H1 (cell line): ENCODE measurements around the gene MORF4L1. TPM values are rescaled to one million over a fixed set of nuclear protein-coding genes. Genes with fewer than 3 reads are reported as not detected.

ENCODE experiments used
- CTCF ChIA-PET: fragments of 300-600 bp; sonication (Branson Sonifier 250); formaldehyde crosslinking; loops from one replicate; lab custom pipeline; 2021; ENCODE audit not compliant: partially characterized antibody; lab: Charles Lee
- POLR2A ChIA-PET: fragments of 300-600 bp; sonication (Branson Sonifier 250); formaldehyde crosslinking; loops from one replicate; lab custom pipeline; 2021; ENCODE audit warnings: inconsistent platforms; ENCODE audit not compliant: partially characterized antibody; lab: Charles Lee
- DNase-seq, 2 experiments: peaks; one replicate each; pipeline versions ENCODE4 v3.0.0 to v3.0.0-alpha.2; 2010 to 2022; ENCODE audit warnings: low spot score in 2 of 2, low read depth in 1 of 2, mixed read lengths in 1 of 2
- FAIRE-seq: peaks from 2 replicates; lab custom pipeline; 2011; peaks lifted over from hg19 to GRCh38; lab: Jason Lieb, UNC
- H2AFZ ChIP-seq: 2 replicates; pipeline ENCODE4 v1.8.1; 2012; ENCODE audit warnings: low read length, inconsistent platforms
- H2AK5ac ChIP-seq: 2 replicates; pipeline ENCODE4 v1.6.1; 2013; ENCODE audit warnings: low read depth, low read length
- H2BK120ac ChIP-seq: replicated peaks from 2 replicates; pipeline ENCODE3; 2013; ENCODE audit warnings: low read depth, low read length, inconsistent platforms
- H2BK12ac ChIP-seq: 2 replicates; pipeline ENCODE4 v1.6.1; 2013; ENCODE audit warnings: low read depth, low read length
- H2BK15ac ChIP-seq: 2 replicates; pipeline ENCODE4 v1.6.1; 2013; ENCODE audit warnings: low read length
- H2BK20ac ChIP-seq: 2 replicates; pipeline ENCODE4 v1.6.1; 2013; ENCODE audit warnings: low read length
- H2BK5ac ChIP-seq: 2 replicates; pipeline ENCODE4 v1.6.1; 2013; ENCODE audit warnings: low read depth, low read length
- H3K14ac ChIP-seq: 2 replicates; pipeline ENCODE4 v1.6.1; 2013; ENCODE audit warnings: inconsistent platforms; ENCODE audit not compliant: insufficient read length
- H3K18ac ChIP-seq: 2 replicates; pipeline ENCODE4 v1.6.1; 2013; ENCODE audit warnings: low read length; ENCODE audit errors: extremely low read depth
- H3K23ac ChIP-seq: 2 replicates; pipeline ENCODE4 v1.6.1; 2013; ENCODE audit warnings: inconsistent platforms; ENCODE audit not compliant: insufficient read length
- H3K23me2 ChIP-seq: 2 replicates; pipeline ENCODE4 v1.6.1; 2013; ENCODE audit warnings: low read depth, low read length
- H3K27ac ChIP-seq: 2 replicates; pipeline ENCODE4 v1.6.1; 2011; ENCODE audit warnings: low read depth, low read length, inconsistent platforms
- H3K27me3 ChIP-seq, 4 experiments: replicated peaks in 1 of 4; 1 replicate in 1 of 4; 2 replicates in 3 of 4; pipeline versions ENCODE4 v1.6.1 to v1.8.1; 2011 to 2013; ENCODE audit warnings: low read length in 3 of 4, mild to moderate bottlenecking in 3 of 4, inconsistent platforms in 2 of 4, mixed read lengths in 2 of 4, moderate library complexity in 1 of 4; ENCODE audit not compliant: control insufficient read depth in 3 of 4, insufficient read depth in 3 of 4; ENCODE audit errors: extremely low read depth in 1 of 4
- H3K36me3 ChIP-seq, 4 experiments: 2 replicates each; pipeline versions ENCODE4 v1.6.1 to v1.8.1; 2011 to 2013; ENCODE audit warnings: mild to moderate bottlenecking in 4 of 4, low read length in 3 of 4, moderate library complexity in 2 of 4, control low read depth in 1 of 4, inconsistent platforms in 1 of 4; ENCODE audit not compliant: insufficient read depth in 4 of 4, control insufficient read depth in 2 of 4
- H3K4ac ChIP-seq: replicated peaks from 2 replicates; pipeline ENCODE3; 2013; ENCODE audit warnings: low read length, low read depth, mixed read lengths, inconsistent platforms; ENCODE audit not compliant: insufficient read length
- H3K4me1 ChIP-seq, 4 experiments: replicated peaks in 1 of 4; 1 replicate in 1 of 4; 2 replicates in 3 of 4; pipeline versions ENCODE4 v1.6.1 to v1.8.1; 2011 to 2013; ENCODE audit warnings: low read length in 3 of 4, inconsistent platforms in 2 of 4, mixed read lengths in 1 of 4; ENCODE audit not compliant: insufficient read depth in 4 of 4, control insufficient read depth in 3 of 4
- H3K4me2 ChIP-seq, 2 experiments: 2 replicates each; pipeline versions ENCODE4 v1.6.1 to v1.8.1; 2011 to 2013; ENCODE audit warnings: low read depth in 2 of 2, low read length in 2 of 2, control low read depth in 1 of 2, inconsistent platforms in 1 of 2, mild to moderate bottlenecking in 1 of 2; ENCODE audit not compliant: insufficient read depth in 1 of 2
- H3K4me3 ChIP-seq, 4 experiments: fragments of 200-600, 300-600 bp in 1 of 4; sonication (generic), shearing (Covaris generic), sonication (Bioruptor Twin) in 1 of 4; 2 replicates each; pipeline versions ENCODE4 v1.5.1 to v1.8.1; 2011 to 2016; ENCODE audit warnings: low read length in 4 of 4, low read depth in 3 of 4, control low read depth in 2 of 4, inconsistent platforms in 2 of 4, mild to moderate bottlenecking in 2 of 4, mixed read lengths in 1 of 4, moderate library complexity in 1 of 4; ENCODE audit not compliant: insufficient read depth in 2 of 4; ENCODE audit errors: extremely low read depth in 1 of 4
- H3K56ac ChIP-seq: replicated peaks from 2 replicates; pipeline ENCODE3; 2013; ENCODE audit warnings: low read depth, mild to moderate bottlenecking, mixed read lengths, low read length, inconsistent platforms; ENCODE audit not compliant: insufficient read length
- H3K79me1 ChIP-seq: 2 replicates; pipeline ENCODE4 v1.6.1; 2013; ENCODE audit warnings: low read depth, low read length, control low read depth
- H3K79me2 ChIP-seq, 2 experiments: 2 replicates each; pipeline versions ENCODE4 v1.6.1 to v1.8.1; 2012 to 2013; ENCODE audit warnings: low read length in 2 of 2, mild to moderate bottlenecking in 2 of 2, inconsistent platforms in 1 of 2; ENCODE audit not compliant: insufficient read depth in 2 of 2, control insufficient read depth in 1 of 2
- H3K9ac ChIP-seq, 4 experiments: replicated peaks in 1 of 4; 1 replicate in 1 of 4; 2 replicates in 3 of 4; pipeline versions ENCODE4 v1.6.1 to v1.8.1; 2011 to 2013; ENCODE audit warnings: low read depth in 3 of 4, low read length in 3 of 4, control low read depth in 2 of 4, mild to moderate bottlenecking in 2 of 4, moderate library complexity in 2 of 4, inconsistent platforms in 1 of 4; ENCODE audit errors: extremely low read depth in 1 of 4
- H3K9me3 ChIP-seq, 2 experiments: 2 replicates each; pipeline versions ENCODE4 v1.6.1 to v1.8.1; 2012 to 2013; ENCODE audit warnings: mild to moderate bottlenecking in 2 of 2, moderate library complexity in 2 of 2, control low read depth in 1 of 2, inconsistent platforms in 1 of 2, low read depth in 1 of 2, low read length in 1 of 2, mixed read lengths in 1 of 2; ENCODE audit not compliant: insufficient read depth in 2 of 2
- H4K20me1 ChIP-seq, 2 experiments: replicated peaks in 1 of 2; 2 replicates each; pipeline versions ENCODE3 to v1.8.1; 2011 to 2013; ENCODE audit warnings: inconsistent platforms in 2 of 2, low read length in 2 of 2, mild to moderate bottlenecking in 1 of 2; ENCODE audit not compliant: insufficient read depth in 2 of 2, control insufficient read depth in 1 of 2
- H4K5ac ChIP-seq: 2 replicates; pipeline ENCODE4 v1.6.1; 2013; ENCODE audit warnings: low read length, low read depth, mixed read lengths, inconsistent platforms; ENCODE audit not compliant: insufficient read length
- H4K8ac ChIP-seq: 2 replicates; pipeline ENCODE4 v1.8.0; 2013; ENCODE audit warnings: mild to moderate bottlenecking, moderate library complexity, low read length, inconsistent platforms; ENCODE audit not compliant: insufficient read depth; ENCODE audit errors: extremely low read depth
- H4K91ac ChIP-seq: replicated peaks from 2 replicates; pipeline ENCODE3; 2013; ENCODE audit warnings: low read length, mixed read lengths, inconsistent platforms; ENCODE audit not compliant: insufficient read length
- ATF3 ChIP-seq: IDR thresholded peaks from 2 replicates; pipeline ENCODE4 v1.6.1; 2011; ENCODE audit warnings: low read depth, mild to moderate bottlenecking, low read length; ENCODE audit not compliant: insufficient read depth
- BACH1 ChIP-seq: IDR thresholded peaks from 2 replicates; pipeline ENCODE4 v1.6.1; 2012; ENCODE audit warnings: low read length, improper control_type of control experiment
- CEBPB ChIP-seq: IDR thresholded peaks from 2 replicates; pipeline ENCODE4 v1.6.1; 2012; ENCODE audit warnings: low read depth, low read length
- CREB1 ChIP-seq: IDR thresholded peaks from 2 replicates; pipeline ENCODE4 v1.6.1; 2012; ENCODE audit warnings: inconsistent platforms
- FOSL1 ChIP-seq: IDR thresholded peaks from 2 replicates; pipeline ENCODE4 v1.6.1; 2011; ENCODE audit warnings: mild to moderate bottlenecking, low read depth, low read length, moderate library complexity; ENCODE audit not compliant: insufficient read depth
- KDM1A ChIP-seq: fragments of 200-600, 300-600 bp; sonication (generic); IDR thresholded peaks from 2 replicates; pipeline ENCODE4 v1.7.1; 2016; ENCODE audit warnings: mild to moderate bottlenecking, low read length, borderline replicate concordance
- KDM5A ChIP-seq: fragments of 200-600 bp; IDR thresholded peaks from 2 replicates; pipeline ENCODE4 v1.7.1; 2012; ENCODE audit warnings: mild to moderate bottlenecking, low read length, inconsistent platforms, mixed read lengths
- MAFK ChIP-seq: IDR thresholded peaks from 2 replicates; pipeline ENCODE4 v1.6.1; 2012; ENCODE audit warnings: low read depth, mild to moderate bottlenecking, improper control_type of control experiment, low read length
- PHF8 ChIP-seq: fragments of 200-600 bp; sonication (generic); conservative IDR thresholded peaks from 2 replicates; pipeline ENCODE4 v1.7.1; 2012; ENCODE audit warnings: low read depth, mild to moderate bottlenecking, inconsistent platforms, low read length, moderate library complexity
- SIX5 ChIP-seq: IDR thresholded peaks from 2 replicates; pipeline ENCODE4 v1.6.1; 2011; ENCODE audit warnings: mild to moderate bottlenecking, low read depth, low read length
- TAF1 ChIP-seq: IDR thresholded peaks from 2 replicates; pipeline ENCODE4 v1.6.1; 2011; ENCODE audit warnings: mild to moderate bottlenecking, low read depth, low read length
- WGBS, 2 experiments: shearing (Covaris generic) in 1 of 2; methylation state at CpG; one replicate each; pipeline versions ENCODE4 v1.1.6 to v1.1.7; 2013 to 2015; ENCODE audit warnings: low lambda C conversion rate in 2 of 2, mixed read lengths in 2 of 2, inconsistent platforms in 1 of 2, low coverage in 1 of 2, missing lambda C conversion rate in 1 of 2; ENCODE audit not compliant: insufficient replicate concordance in 2 of 2, insufficient coverage in 1 of 2, insufficient read length in 1 of 2; ENCODE audit errors: extremely low coverage in 1 of 2, missing lambda C conversion rate in 1 of 2; 5-methylcytosine and 5-hydroxymethylcytosine counted together
- polyA plus RNA-seq, 7 experiments: library from polyadenylated mRNA; depleted of rRNA in 3 of 7; stranded (reverse) in 5 of 7; unstranded in 2 of 7; fragments of >200 nt in 5 of 7; fragments of 200-250 nt in 2 of 7; gene quantifications; 1 replicate in 5 of 7; 2 replicates in 1 of 7; 4 replicates in 1 of 7; pipeline versions ENCODE4 v1.2.1 to v1.2.3, GENCODE V29; 2011 to 2013; ENCODE audit warnings: missing spikeins in 2 of 7, mixed read lengths in 2 of 7
- total RNA-seq: library from RNA; stranded (reverse); fragmentation: NEBNext Ultra II Directional; extraction: Animal tissue kit (Norgen Biotek cat#: 25700); gene quantifications from 2 replicates; pipeline ENCODE4 v1.2.1, GENCODE V29; 2021
- TF ChIP-seq, protein P1 (sequence below): IDR thresholded peaks from 2 replicates; pipeline ENCODE4 v1.6.1; 2011; ENCODE audit warnings: low read length, improper control_type of control experiment

MORF4L1 gene
- total and polyA plus RNA-seq, 2 of the 8 experiments (the other 6 are each of a cell fraction or from before 2014, with no cell fraction given), result 260 to 533 TPM

DNA sequence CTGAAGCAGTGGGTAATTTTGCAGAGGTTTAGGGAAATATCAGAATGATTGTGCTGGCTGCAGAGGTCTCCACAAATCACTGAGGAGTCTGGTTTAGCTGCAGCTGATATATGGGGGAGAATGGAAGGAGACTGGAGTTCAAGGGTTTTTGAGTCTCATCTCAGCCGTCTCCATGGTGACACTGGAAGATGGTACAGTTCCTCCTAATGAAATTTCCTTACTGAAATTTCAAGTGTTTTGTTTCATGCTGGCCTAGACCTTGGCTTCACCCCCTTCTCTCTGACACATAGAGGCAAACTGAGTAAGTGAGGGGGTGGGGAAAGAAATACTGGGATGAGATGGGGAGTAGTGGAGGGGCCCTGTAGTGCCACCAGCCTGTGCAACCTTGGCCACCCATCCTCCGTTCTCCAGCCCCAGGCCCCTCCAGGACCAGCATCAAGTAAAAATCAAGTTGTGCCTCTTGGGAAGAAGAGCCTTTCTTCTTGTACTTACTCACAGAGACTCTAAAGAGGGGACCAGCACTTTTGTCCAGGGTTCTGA, 17.8 kb upstream of the MORF4L1 start:
- no peaks in the 10 kb centered on the region for H3K23me2 ChIP-seq
- WGBS, 2 experiments, result 93% methylated on average over 2 of the region's 2 CpGs; no CpG with 5 or more reads in 1 of the 2 experiments
- H3K4me2 ChIP-seq, result no peak overlapping the region
- no peak overlapping the region for H2BK15ac ChIP-seq
- H2BK20ac ChIP-seq, result no peak overlapping the region
- H3K27me3 ChIP-seq, result no peaks in the 10 kb centered on the region
- no peak overlapping the region for H2BK12ac ChIP-seq
- no peak overlapping the region for H3K9ac ChIP-seq
- no peak for FAIRE-seq
- ChIA-PET CTCF (interaction anchor here (0.6 to 1.2 kb wide), 3 partner anchors 9 to 54 kb away, joined by 3 to 5 read pairs (median 4); no protein-coding TSS in a partner anchor), POLR2A (interaction anchor here (2.1 kb wide), 1 partner anchor 18 kb away, joined by 8 read pairs; the partner anchor contains the start of gene MORF4L1)
- no peak overlapping the region for H3K18ac ChIP-seq
- H3K23ac ChIP-seq, result no peak overlapping the region
- H2BK120ac ChIP-seq, result no peak overlapping the region
- no peak overlapping the region for H3K27ac ChIP-seq
- DNase-seq, result no peak
- no peaks in the 10 kb centered on the region for H3K36me3 ChIP-seq
- no peak overlapping the region for H4K5ac ChIP-seq
- H3K79me1 ChIP-seq, result no peaks in the 10 kb centered on the region
- no peak overlapping the region for H3K4me3 ChIP-seq
- no peak overlapping the region for H2BK5ac ChIP-seq
- no peak overlapping the region for H2AK5ac ChIP-seq
- no peaks in the 10 kb centered on the region for H3K79me2 ChIP-seq
- H3K4ac ChIP-seq, result no peak overlapping the region
- H3K14ac ChIP-seq, result no peak overlapping the region
- no peak overlapping the region for H3K56ac ChIP-seq
- no peaks in the 10 kb centered on the region for H4K20me1 ChIP-seq
- H4K91ac ChIP-seq, result no peak overlapping the region
- H3K9me3 ChIP-seq, result no peaks in the 10 kb centered on the region
- H2AFZ ChIP-seq, result no peak overlapping the region
- peaks cover 3 to 8% (median 5%) of the 10 kb centered on the region in 4 experiments; a peak in 6 of 7 replicates for H3K4me1 ChIP-seq
- no peak overlapping the region for H4K8ac ChIP-seq
- TF ChIP-seq, protein P1, sequence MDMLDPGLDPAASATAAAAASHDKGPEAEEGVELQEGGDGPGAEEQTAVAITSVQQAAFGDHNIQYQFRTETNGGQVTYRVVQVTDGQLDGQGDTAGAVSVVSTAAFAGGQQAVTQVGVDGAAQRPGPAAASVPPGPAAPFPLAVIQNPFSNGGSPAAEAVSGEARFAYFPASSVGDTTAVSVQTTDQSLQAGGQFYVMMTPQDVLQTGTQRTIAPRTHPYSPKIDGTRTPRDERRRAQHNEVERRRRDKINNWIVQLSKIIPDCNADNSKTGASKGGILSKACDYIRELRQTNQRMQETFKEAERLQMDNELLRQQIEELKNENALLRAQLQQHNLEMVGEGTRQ, result no peak
- TF ChIP-seq FOSL1 (no peak), KDM1A (no peak), SIX5 (no peak), MAFK (no peak), TAF1 (no peak), CREB1 (no peak), KDM5A (no peak), BACH1 (no peak), CEBPB (no peak), ATF3 (no peak), PHF8 (no peak)
